ENCODE results near the gene RAMP1.
A peak's percentile ranks its signal among the peaks of the same experiment; 100 is the strongest.

The RAMP1 gene

GRCh38 chr2:237951878-237952277 is 92.5 kb downstream of the RAMP1 start:
- DNase-seq (ENCODE audit: low read depth), result no peak
- TF ChIP-seq, protein P1, sequence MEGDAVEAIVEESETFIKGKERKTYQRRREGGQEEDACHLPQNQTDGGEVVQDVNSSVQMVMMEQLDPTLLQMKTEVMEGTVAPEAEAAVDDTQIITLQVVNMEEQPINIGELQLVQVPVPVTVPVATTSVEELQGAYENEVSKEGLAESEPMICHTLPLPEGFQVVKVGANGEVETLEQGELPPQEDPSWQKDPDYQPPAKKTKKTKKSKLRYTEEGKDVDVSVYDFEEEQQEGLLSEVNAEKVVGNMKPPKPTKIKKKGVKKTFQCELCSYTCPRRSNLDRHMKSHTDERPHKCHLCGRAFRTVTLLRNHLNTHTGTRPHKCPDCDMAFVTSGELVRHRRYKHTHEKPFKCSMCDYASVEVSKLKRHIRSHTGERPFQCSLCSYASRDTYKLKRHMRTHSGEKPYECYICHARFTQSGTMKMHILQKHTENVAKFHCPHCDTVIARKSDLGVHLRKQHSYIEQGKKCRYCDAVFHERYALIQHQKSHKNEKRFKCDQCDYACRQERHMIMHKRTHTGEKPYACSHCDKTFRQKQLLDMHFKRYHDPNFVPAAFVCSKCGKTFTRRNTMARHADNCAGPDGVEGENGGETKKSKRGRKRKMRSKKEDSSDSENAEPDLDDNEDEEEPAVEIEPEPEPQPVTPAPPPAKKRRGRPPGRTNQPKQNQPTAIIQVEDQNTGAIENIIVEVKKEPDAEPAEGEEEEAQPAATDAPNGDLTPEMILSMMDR (IDR thresholded peaks at IDR 0.05; ENCODE audit: low read depth, low read length, missing control alignments), result no peak
- in situ Hi-C loops (cut with HindIII; ENCODE audit: low sequenced_read_pairs), result no loop called here
- H3K4me3 ChIP-seq (ENCODE audit: low read depth, low read length), result no peak overlapping the region

GRCh38 chr2:237952851-237953250 is 93.4 kb downstream of the RAMP1 start:
- in situ Hi-C loops (cut with HindIII; ENCODE audit: low sequenced_read_pairs), result no loop called here
- TF ChIP-seq, protein P1 (IDR thresholded peaks at IDR 0.05; ENCODE audit: low read depth, low read length, missing control alignments), result no peak

GRCh38 chr2:237955640-237956401 is 96.4 kb downstream of the RAMP1 start:
- peak overlapping the region; percentile 32 for H3K4me3 ChIP-seq (ENCODE audit: low read depth, low read length)
- TF ChIP-seq, protein P1 (IDR thresholded peaks at IDR 0.05; ENCODE audit: low read depth, low read length, missing control alignments), result no peak

More at GRCh38 chr2:237952851-237953250, 93.4 kb downstream of the RAMP1 start:
- no peak for DNase-seq (ENCODE audit: low read depth)
- H3K4me3 ChIP-seq (ENCODE audit: low read depth, low read length), result no peak overlapping the region

DNA sequence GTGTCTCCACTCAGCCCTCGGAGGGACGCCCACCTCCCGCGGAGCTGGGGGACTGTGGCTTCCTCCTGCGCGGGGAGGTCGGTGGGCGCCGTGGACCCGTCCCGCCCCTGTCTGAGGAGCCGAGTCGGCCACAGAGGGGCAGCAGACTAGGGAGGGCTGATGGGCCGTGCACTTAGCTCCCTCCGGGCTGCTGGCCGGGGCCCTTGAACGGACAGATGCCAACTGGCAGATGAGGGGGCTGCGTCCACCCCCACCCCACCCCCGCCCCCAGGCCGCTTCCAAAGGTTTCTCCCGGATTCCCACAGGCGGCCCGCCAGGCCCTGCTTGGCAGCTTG is 96.9 kb downstream of the RAMP1 start:
- TF ChIP-seq, protein P1 (IDR thresholded peaks at IDR 0.05; ENCODE audit: low read depth, low read length, missing control alignments), result no peak
- H3K4me3 ChIP-seq (ENCODE audit: low read depth, low read length), result peak overlapping the region; percentile 32
- in situ Hi-C loops (cut with HindIII; ENCODE audit: low sequenced_read_pairs), result no loop called here
- no peak for DNase-seq (ENCODE audit: low read depth)

More at GRCh38 chr2:237955640-237956401, 96.4 kb downstream of the RAMP1 start:
- in situ Hi-C loops (cut with HindIII; ENCODE audit: low sequenced_read_pairs), result no loop called here
- DNase-seq (ENCODE audit: low read depth), result no peak

DNA sequence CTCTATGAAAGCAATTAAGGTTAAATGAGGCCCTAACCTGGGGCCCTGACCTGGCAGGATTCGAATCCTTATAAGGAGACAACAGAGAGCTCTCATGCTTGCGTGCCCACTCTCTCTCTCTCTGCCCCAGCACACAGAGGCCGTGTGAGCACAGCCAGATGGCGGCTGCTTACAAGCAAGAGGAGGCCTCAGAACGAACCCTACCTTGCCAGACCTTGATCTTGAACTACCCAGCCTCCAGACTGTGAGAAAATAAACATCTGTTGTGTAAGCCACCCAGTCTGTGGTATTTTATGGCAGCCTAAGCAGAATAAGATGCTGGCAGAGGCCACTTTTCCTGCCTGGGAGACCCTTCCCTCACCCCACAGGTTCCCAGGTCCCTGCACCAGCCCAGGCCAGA is 102.2 kb downstream of the RAMP1 start:
- in situ Hi-C loops (cut with HindIII; ENCODE audit: low sequenced_read_pairs), result loop anchor here (5.0 kb wide), 1 partner anchor 49 kb away; no protein-coding TSS in a partner anchor
- no peak for DNase-seq (ENCODE audit: low read depth)
- TF ChIP-seq, protein P1 (IDR thresholded peaks at IDR 0.05; ENCODE audit: low read depth, low read length, missing control alignments), result no peak
- H3K4me3 ChIP-seq (ENCODE audit: low read depth, low read length), result no peak overlapping the region

Measured in astrocyte of the cerebellum (primary cell).